Lower leg skin (tissue), 3 donors: Measurements from ENCODE around the gene NLN.

Experiments used
- POLR2A ChIP-seq, 2 donors: fragments of 450-650 bp; IDR thresholded peaks; one replicate each; pipeline ENCODE4 v1.6.1; 2016 to 2017; ENCODE audit warnings: antibody characterized with exemption in 2 of 2, mild to moderate bottlenecking in 1 of 2, moderate library complexity in 1 of 2
- TF ChIP-seq, protein P1 (sequence below), 3 donors: fragments of 450-650 bp; IDR thresholded peaks; one replicate each; pipeline ENCODE4 v1.5.1; 2016; ENCODE audit warnings: antibody characterized with exemption in 3 of 3, mild to moderate bottlenecking in 3 of 3, moderate library complexity in 2 of 3

DNA sequence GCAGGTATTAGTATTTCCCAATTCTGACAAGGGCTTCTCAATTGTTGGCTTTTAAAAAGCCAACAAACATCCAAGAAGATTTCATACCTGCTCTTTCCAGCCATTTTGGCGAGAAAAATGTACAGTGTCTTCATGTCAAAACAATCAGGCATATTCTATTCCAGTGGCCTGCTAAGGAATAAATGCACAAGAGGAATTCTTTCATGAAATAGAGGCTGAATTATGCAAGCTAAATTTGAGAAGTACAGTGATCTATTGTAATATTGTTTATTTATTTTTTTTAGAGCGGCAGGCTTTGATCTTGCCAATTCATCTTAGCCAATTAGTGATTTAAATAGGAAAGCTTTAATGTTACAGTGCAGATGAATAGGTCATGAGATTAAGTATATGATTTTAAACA lies 49.3 kb downstream of the NLN start:
- TF ChIP-seq, protein P1, sequence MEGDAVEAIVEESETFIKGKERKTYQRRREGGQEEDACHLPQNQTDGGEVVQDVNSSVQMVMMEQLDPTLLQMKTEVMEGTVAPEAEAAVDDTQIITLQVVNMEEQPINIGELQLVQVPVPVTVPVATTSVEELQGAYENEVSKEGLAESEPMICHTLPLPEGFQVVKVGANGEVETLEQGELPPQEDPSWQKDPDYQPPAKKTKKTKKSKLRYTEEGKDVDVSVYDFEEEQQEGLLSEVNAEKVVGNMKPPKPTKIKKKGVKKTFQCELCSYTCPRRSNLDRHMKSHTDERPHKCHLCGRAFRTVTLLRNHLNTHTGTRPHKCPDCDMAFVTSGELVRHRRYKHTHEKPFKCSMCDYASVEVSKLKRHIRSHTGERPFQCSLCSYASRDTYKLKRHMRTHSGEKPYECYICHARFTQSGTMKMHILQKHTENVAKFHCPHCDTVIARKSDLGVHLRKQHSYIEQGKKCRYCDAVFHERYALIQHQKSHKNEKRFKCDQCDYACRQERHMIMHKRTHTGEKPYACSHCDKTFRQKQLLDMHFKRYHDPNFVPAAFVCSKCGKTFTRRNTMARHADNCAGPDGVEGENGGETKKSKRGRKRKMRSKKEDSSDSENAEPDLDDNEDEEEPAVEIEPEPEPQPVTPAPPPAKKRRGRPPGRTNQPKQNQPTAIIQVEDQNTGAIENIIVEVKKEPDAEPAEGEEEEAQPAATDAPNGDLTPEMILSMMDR (IDR thresholded peaks at IDR 0.05): no peak
- TF ChIP-seq POLR2A (IDR thresholded peaks at IDR 0.05): no peak
